Neural progenitor cell (in vitro differentiated cells): ENCODE data around the gene AGK. TPM values are rescaled to one million over a fixed set of nuclear protein-coding genes. Genes with fewer than 3 reads are reported as not detected.

Source experiments
- DNase-seq: peaks from one replicate; pipeline ENCODE4 v3.0.0-alpha.2; 2016; ENCODE audit warnings: low spot score
- H2AFZ ChIP-seq: fragments of 200-600 bp; sonication (generic); replicated peaks from 2 replicates; pipeline ENCODE4 v1.6.1; 2016; ENCODE audit warnings: antibody characterized with exemption
- H3F3A ChIP-seq: fragments of 200-600 bp; sonication (generic); 2 replicates; pipeline ENCODE4 v1.6.1; 2016; ENCODE audit warnings: antibody characterized with exemption, low read depth
- H3K27ac ChIP-seq: fragments of 200-600 bp; sonication (generic); 2 replicates; pipeline ENCODE4 v1.5.1; 2016; ENCODE audit warnings: mild to moderate bottlenecking
- H3K27me3 ChIP-seq: fragments of 200-600 bp; sonication (generic); 2 replicates; pipeline ENCODE4 v1.6.1; 2016; ENCODE audit warnings: mild to moderate bottlenecking, moderate library complexity
- H3K36me3 ChIP-seq: fragments of 200-600 bp; sonication (generic); 2 replicates; pipeline ENCODE4 v1.5.1; 2016
- H3K4me1 ChIP-seq: fragments of 200-600 bp; sonication (generic); 2 replicates; pipeline ENCODE4 v1.6.1; 2016; ENCODE audit warnings: mixed run types
- H3K4me2 ChIP-seq: fragments of 200-600 bp; sonication (generic); 2 replicates; pipeline ENCODE4 v1.6.1; 2016
- H3K4me3 ChIP-seq: fragments of 200-600 bp; sonication (generic); 2 replicates; pipeline ENCODE4 v1.5.1; 2016
- H3K79me2 ChIP-seq: fragments of 200-600 bp; sonication (generic); 2 replicates; pipeline ENCODE4 v1.6.1; 2016; ENCODE audit warnings: low read depth
- H3K9ac ChIP-seq: fragments of 200-600 bp; sonication (generic); 2 replicates; pipeline ENCODE4 v1.6.1; 2016
- H3K9me3 ChIP-seq: fragments of 200-600 bp; sonication (generic); 2 replicates; pipeline ENCODE4 v1.5.1; 2016; ENCODE audit warnings: low read depth
- H4K20me1 ChIP-seq: fragments of 200-600 bp; sonication (generic); 2 replicates; pipeline ENCODE4 v1.6.1; 2016; ENCODE audit warnings: low read depth
- H3K27ac Mint-ChIP-seq: 3 replicates; pipeline ENCODE4 v1.8.0; 2021; ENCODE audit warnings: mixed read lengths
- H3K27me3 Mint-ChIP-seq: 2 replicates; pipeline ENCODE4 v1.8.0; 2022; ENCODE audit warnings: low read depth, mild to moderate bottlenecking, inconsistent platforms, moderate library complexity, mixed read lengths; ENCODE audit not compliant: insufficient read depth
- H3K36me3 Mint-ChIP-seq: 3 replicates; pipeline ENCODE4 v1.8.0; 2021; ENCODE audit warnings: mixed read lengths
- H3K4me1 Mint-ChIP-seq: 3 replicates; pipeline ENCODE4 v1.8.0; 2021; ENCODE audit warnings: mixed read lengths
- H3K4me3 Mint-ChIP-seq: 3 replicates; pipeline ENCODE4 v1.8.0; 2021; ENCODE audit warnings: mild to moderate bottlenecking, moderate library complexity, mixed read lengths
- H3K9me3 Mint-ChIP-seq: 3 replicates; pipeline ENCODE4 v1.8.0; 2020; ENCODE audit warnings: mixed read lengths
- EZH2 ChIP-seq: fragments of 200-600 bp; sonication (generic); IDR thresholded peaks from 2 replicates; pipeline ENCODE4 v1.6.1; 2017; ENCODE audit warnings: antibody characterized with exemption, mild to moderate bottlenecking, moderate library complexity
- EZH2phosphoT487 ChIP-seq: fragments of 200-600 bp; sonication (generic); IDR thresholded peaks from 2 replicates; pipeline ENCODE4 v1.6.1; 2017; ENCODE audit warnings: antibody characterized with exemption
- total RNA-seq: library from RNA; depleted of rRNA; stranded (reverse); fragments of >200 nt; gene quantifications from 2 replicates; pipeline ENCODE4 v1.2.3, GENCODE V29; 2015; ENCODE audit warnings: low replicate concordance
- TF ChIP-seq, protein P1 (sequence below): fragments of 200-600 bp; sonication (generic); IDR thresholded peaks from 2 replicates; pipeline ENCODE4 v1.5.1; 2017; ENCODE audit warnings: antibody characterized with exemption, mild to moderate bottlenecking

Gene AGK
- total RNA-seq, 1 donor from 2014 or later, result 42.6 TPM

DNA sequence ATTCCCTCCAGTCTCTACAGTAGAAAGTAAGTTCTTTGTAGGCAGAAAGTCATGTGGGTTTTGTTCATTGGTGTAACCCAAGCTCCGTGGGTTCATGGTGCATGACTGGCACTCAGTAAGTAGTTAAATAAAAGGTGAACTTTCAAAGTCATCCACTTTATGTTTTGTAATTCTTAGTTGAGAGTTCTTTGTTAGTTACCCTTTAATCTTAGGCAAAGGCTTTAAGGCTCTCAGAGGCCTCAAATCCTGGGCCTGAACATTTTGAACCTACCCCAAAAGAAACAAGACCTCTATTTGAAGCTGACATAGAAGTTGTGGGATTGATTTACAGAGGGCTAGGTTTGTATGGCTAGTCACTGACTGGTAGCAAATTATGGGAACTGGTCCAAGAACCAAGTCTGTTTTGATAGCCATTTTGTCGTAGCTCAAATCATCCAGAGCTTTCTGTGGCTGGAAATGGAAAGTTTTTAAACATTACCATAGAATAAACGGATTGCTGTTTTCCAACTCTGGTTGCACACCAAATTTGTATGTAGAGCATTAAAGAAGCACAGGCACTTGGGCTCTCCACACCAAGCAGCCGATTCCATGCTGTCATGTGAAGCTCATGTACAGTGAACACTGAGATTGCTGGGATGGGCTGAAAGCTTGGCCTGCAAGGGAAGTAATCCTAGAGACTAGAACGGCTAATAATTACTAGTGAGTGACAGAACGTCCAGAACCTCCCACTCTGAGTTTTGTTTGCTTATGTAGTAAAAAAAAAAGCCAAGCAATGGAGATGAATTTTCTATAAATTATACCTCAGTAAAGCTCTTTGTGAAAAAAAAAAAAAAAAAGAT lies 97.3 kb downstream of the AGK start:
- Mint-ChIP-seq H3K27me3 (no peaks in the 10 kb centered on the region), H3K36me3 (peaks cover 15% of the 10 kb centered on the region), H3K9me3 (no peaks in the 10 kb centered on the region), H3K4me3 (no peak overlapping the region), H3K4me1 (peaks cover 34% of the 10 kb centered on the region), H3K27ac (peak overlapping the region; percentile 90)
- Histone ChIP-seq H3K36me3 (no peaks in the 10 kb centered on the region), H3K27me3 (no peaks in the 10 kb centered on the region), H3K4me1 (no peaks in the 10 kb centered on the region), H3K4me3 (no peak overlapping the region), H3K9ac (no peak overlapping the region), H4K20me1 (no peaks in the 10 kb centered on the region), H3F3A (peaks cover 14% of the 10 kb centered on the region), H3K9me3 (no peaks in the 10 kb centered on the region), H3K27ac (no peak overlapping the region), H3K4me2 (no peak overlapping the region), H2AFZ (no peak overlapping the region), H3K79me2 (no peaks in the 10 kb centered on the region)
- TF ChIP-seq, protein P1, sequence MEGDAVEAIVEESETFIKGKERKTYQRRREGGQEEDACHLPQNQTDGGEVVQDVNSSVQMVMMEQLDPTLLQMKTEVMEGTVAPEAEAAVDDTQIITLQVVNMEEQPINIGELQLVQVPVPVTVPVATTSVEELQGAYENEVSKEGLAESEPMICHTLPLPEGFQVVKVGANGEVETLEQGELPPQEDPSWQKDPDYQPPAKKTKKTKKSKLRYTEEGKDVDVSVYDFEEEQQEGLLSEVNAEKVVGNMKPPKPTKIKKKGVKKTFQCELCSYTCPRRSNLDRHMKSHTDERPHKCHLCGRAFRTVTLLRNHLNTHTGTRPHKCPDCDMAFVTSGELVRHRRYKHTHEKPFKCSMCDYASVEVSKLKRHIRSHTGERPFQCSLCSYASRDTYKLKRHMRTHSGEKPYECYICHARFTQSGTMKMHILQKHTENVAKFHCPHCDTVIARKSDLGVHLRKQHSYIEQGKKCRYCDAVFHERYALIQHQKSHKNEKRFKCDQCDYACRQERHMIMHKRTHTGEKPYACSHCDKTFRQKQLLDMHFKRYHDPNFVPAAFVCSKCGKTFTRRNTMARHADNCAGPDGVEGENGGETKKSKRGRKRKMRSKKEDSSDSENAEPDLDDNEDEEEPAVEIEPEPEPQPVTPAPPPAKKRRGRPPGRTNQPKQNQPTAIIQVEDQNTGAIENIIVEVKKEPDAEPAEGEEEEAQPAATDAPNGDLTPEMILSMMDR, result no peak
- TF ChIP-seq EZH2phosphoT487 (no peak), EZH2 (no peak)
- DNase-seq, result no peak

GRCh38 chr7:141649137-141649864 lies 98.1 kb downstream of the AGK start:
- no peak overlapping the region for H3K4me3 ChIP-seq

DNA sequence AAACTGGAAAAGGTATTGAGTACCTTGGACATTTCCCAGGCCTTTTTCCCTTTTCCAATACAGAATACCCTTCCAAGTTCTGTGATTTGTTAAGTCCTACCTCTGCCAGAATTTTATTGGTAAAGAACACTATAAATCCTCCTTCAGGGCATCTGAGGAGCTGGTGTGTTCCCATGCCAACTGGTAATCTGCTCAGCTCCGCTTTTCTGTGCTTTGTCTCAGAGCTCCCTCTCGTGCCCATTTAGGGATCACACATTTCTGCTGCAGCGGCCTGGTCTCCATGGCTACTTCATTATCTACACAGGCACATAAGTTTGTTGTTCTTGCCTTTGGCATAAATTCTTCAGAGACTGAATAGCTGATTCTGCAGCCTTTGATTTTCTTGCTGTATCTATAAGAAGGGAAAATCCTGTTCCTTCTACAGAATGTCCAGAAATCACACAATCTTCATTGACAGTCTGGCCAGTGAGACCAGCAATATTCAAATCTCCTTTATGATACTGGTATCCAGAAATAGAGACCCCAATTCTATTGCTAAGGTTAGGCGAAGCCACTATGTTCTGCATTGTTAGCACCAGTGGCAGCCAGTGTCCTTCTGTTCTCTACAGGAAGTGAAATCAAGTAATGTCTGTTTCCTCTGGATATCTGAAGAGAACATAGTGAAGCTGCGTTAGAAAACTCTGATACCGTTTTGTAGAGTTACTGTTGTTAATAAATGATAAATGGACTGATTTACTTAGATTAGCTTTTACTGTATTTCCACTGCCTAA lies 98.8 kb downstream of the AGK start:
- Histone ChIP-seq H4K20me1 (no peaks in the 10 kb centered on the region), H3K9ac (no peak overlapping the region), H3F3A (peaks cover 16% of the 10 kb centered on the region), H3K4me2 (no peak overlapping the region), H2AFZ (no peak overlapping the region), H3K4me1 (peaks cover 7% of the 10 kb centered on the region), H3K27me3 (no peaks in the 10 kb centered on the region), H3K9me3 (no peaks in the 10 kb centered on the region), H3K79me2 (no peaks in the 10 kb centered on the region), H3K36me3 (no peaks in the 10 kb centered on the region), H3K4me3 (no peak overlapping the region), H3K27ac (no peak overlapping the region)
- TF ChIP-seq, protein P1, result peak; percentile 84
- TF ChIP-seq EZH2, result no peak
- DNase-seq, result peak; percentile 80
- Mint-ChIP-seq H3K4me1 (peaks cover 43% of the 10 kb centered on the region), H3K27me3 (no peaks in the 10 kb centered on the region), H3K36me3 (peaks cover 15% of the 10 kb centered on the region), H3K4me3 (peak overlapping the region; percentile 51), H3K9me3 (no peaks in the 10 kb centered on the region), H3K27ac (peak overlapping the region; percentile 93)

More at GRCh38 chr7:141649137-141649864, 98.1 kb downstream of the AGK start:
- Mint-ChIP-seq H3K9me3 (no peaks in the 10 kb centered on the region), H3K27ac (peak overlapping the region; percentile 93), H3K36me3 (peaks cover 15% of the 10 kb centered on the region), H3K4me1 (peaks cover 37% of the 10 kb centered on the region), H3K27me3 (no peaks in the 10 kb centered on the region), H3K4me3 (peak overlapping the region; percentile 51)
- Histone ChIP-seq H4K20me1 (no peaks in the 10 kb centered on the region), H3F3A (peaks cover 16% of the 10 kb centered on the region), H3K36me3 (no peaks in the 10 kb centered on the region), H3K79me2 (no peaks in the 10 kb centered on the region), H3K4me1 (peaks cover 3% of the 10 kb centered on the region), H2AFZ (no peak overlapping the region), H3K9me3 (no peaks in the 10 kb centered on the region), H3K4me2 (no peak overlapping the region), H3K9ac (no peak overlapping the region), H3K27ac (no peak overlapping the region), H3K27me3 (no peaks in the 10 kb centered on the region)
- DNase-seq, result no peak
- TF ChIP-seq EZH2phosphoT487 (no peak), EZH2 (no peak)
- TF ChIP-seq, protein P1, result no peak
